H9 (cell line): Measurements from ENCODE around the gene TRMT61A. TPM values are rescaled to one million over a fixed set of nuclear protein-coding genes. Genes with fewer than 3 reads are reported as not detected.

ENCODE experiments used
- DNase-seq: peaks from one replicate; pipeline ENCODE4 v3.0.0-alpha.2; 2017
- H2AFZ ChIP-seq: one replicate; pipeline ENCODE4 v1.6.1; 2013; ENCODE audit warnings: mild to moderate bottlenecking, low read length, control low read depth, moderate library complexity
- H2AK5ac ChIP-seq: 2 replicates; pipeline ENCODE4 v1.6.1; 2013; ENCODE audit warnings: low read length, control low read depth, mixed read lengths; ENCODE audit not compliant: insufficient read length
- H2BK120ac ChIP-seq: one replicate; pipeline ENCODE4 v1.6.1; 2013; ENCODE audit warnings: low read depth, mild to moderate bottlenecking, low read length, control low read depth, inconsistent platforms; ENCODE audit not compliant: poor library complexity, severe bottlenecking
- H2BK12ac ChIP-seq: 2 replicates; pipeline ENCODE4 v1.6.1; 2013; ENCODE audit warnings: low read length, control low read depth, mixed read lengths, low read depth; ENCODE audit not compliant: insufficient read length
- H2BK15ac ChIP-seq: 2 replicates; pipeline ENCODE4 v1.6.1; 2013; ENCODE audit warnings: low read depth, low read length, control low read depth
- H2BK20ac ChIP-seq: one replicate; pipeline ENCODE4 v1.6.1; 2013; ENCODE audit warnings: low read depth, mild to moderate bottlenecking, low read length, control low read depth, inconsistent platforms; ENCODE audit not compliant: poor library complexity, severe bottlenecking
- H2BK5ac ChIP-seq: 2 replicates; pipeline ENCODE4 v1.6.1; 2013; ENCODE audit warnings: low read length, control low read depth, mixed read lengths; ENCODE audit not compliant: insufficient read length
- H3K14ac ChIP-seq: 2 replicates; pipeline ENCODE4 v1.6.1; 2013; ENCODE audit warnings: low read length, control low read depth; ENCODE audit not compliant: insufficient read depth
- H3K18ac ChIP-seq: 2 replicates; pipeline ENCODE4 v1.6.1; 2013; ENCODE audit warnings: low read depth, mild to moderate bottlenecking, mixed read lengths, low read length, control low read depth; ENCODE audit not compliant: insufficient read length
- H3K23ac ChIP-seq: 2 replicates; pipeline ENCODE4 v1.6.1; 2013; ENCODE audit warnings: low read length, control low read depth, mixed read lengths, low read depth; ENCODE audit not compliant: insufficient read length
- H3K23me2 ChIP-seq: 2 replicates; pipeline ENCODE4 v1.6.1; 2013; ENCODE audit warnings: low read depth, mild to moderate bottlenecking, mixed read lengths, low read length, control low read depth; ENCODE audit not compliant: insufficient read length, poor library complexity, severe bottlenecking
- H3K27ac ChIP-seq: 2 replicates; pipeline ENCODE4 v1.5.1; 2013; ENCODE audit warnings: low read length, control low read depth, mixed read lengths, low read depth; ENCODE audit not compliant: insufficient read length
- H3K27me3 ChIP-seq: 2 replicates; pipeline ENCODE4 v1.6.1; 2013; ENCODE audit warnings: low read length, control low read depth, inconsistent platforms; ENCODE audit not compliant: insufficient read depth
- H3K4ac ChIP-seq: 2 replicates; pipeline ENCODE4 v1.6.1; 2013; ENCODE audit warnings: low read depth, mild to moderate bottlenecking, control low read depth, inconsistent platforms, low read length, moderate library complexity
- H3K4me1 ChIP-seq: 2 replicates; pipeline ENCODE4 v1.6.1; 2013; ENCODE audit warnings: low read length, control low read depth, inconsistent platforms; ENCODE audit not compliant: insufficient read depth
- H3K4me2 ChIP-seq: 2 replicates; pipeline ENCODE4 v1.6.1; 2013; ENCODE audit warnings: low read length, control low read depth, mixed read lengths; ENCODE audit not compliant: insufficient read length, insufficient read depth
- H3K56ac ChIP-seq: 2 replicates; pipeline ENCODE4 v1.6.1; 2013; ENCODE audit warnings: low read depth, mild to moderate bottlenecking, mixed read lengths, low read length, control low read depth; ENCODE audit not compliant: insufficient read length
- H3K79me1 ChIP-seq: 2 replicates; pipeline ENCODE4 v1.6.1; 2013; ENCODE audit warnings: low read depth, mild to moderate bottlenecking, moderate library complexity, low read length, control low read depth, inconsistent platforms; ENCODE audit not compliant: insufficient read depth, poor library complexity, severe bottlenecking
- H3K79me2 ChIP-seq: 2 replicates; pipeline ENCODE4 v1.6.1; 2013; ENCODE audit warnings: low read length, control low read depth, inconsistent platforms; ENCODE audit not compliant: insufficient read depth
- H3K9ac ChIP-seq: 2 replicates; pipeline ENCODE4 v1.6.1; 2013; ENCODE audit warnings: low read length, control low read depth, mixed read lengths; ENCODE audit not compliant: insufficient read length; ENCODE audit errors: extremely low read depth
- H3K9me3 ChIP-seq: one replicate; pipeline ENCODE4 v1.6.1; 2013; ENCODE audit warnings: low read depth, low read length, inconsistent platforms; ENCODE audit not compliant: control insufficient read depth
- H3T11ph ChIP-seq: one replicate; pipeline ENCODE4 v1.6.1; 2013; ENCODE audit warnings: mild to moderate bottlenecking, low read length, control low read depth, inconsistent platforms
- H4K20me1 ChIP-seq: one replicate; pipeline ENCODE4 v1.6.1; 2013; ENCODE audit not compliant: control insufficient read depth, insufficient read length, insufficient read depth
- H4K5ac ChIP-seq: 2 replicates; pipeline ENCODE4 v1.6.1; 2013; ENCODE audit warnings: low read depth, mild to moderate bottlenecking, mixed read lengths, low read length, control low read depth; ENCODE audit not compliant: insufficient read length
- H4K8ac ChIP-seq: replicated peaks from 2 replicates; pipeline ENCODE4 v1.6.1; 2013; ENCODE audit warnings: low read length, control low read depth, mixed read lengths, low read depth; ENCODE audit not compliant: insufficient read length
- H4K91ac ChIP-seq: 2 replicates; pipeline ENCODE4 v1.6.1; 2013; ENCODE audit warnings: low read depth, mild to moderate bottlenecking, moderate library complexity, mixed read lengths, low read length, control low read depth; ENCODE audit not compliant: insufficient read length
- H3K27ac Mint-ChIP-seq, 3 experiments: 2 replicates in 2 of 3; 3 replicates in 1 of 3; pipeline ENCODE4 v1.8.0; 2020 to 2021; ENCODE audit warnings: mixed read lengths in 3 of 3, mild to moderate bottlenecking in 1 of 3, moderate library complexity in 1 of 3
- H3K27me3 Mint-ChIP-seq: 2 replicates; pipeline ENCODE4 v1.8.0; 2021; ENCODE audit warnings: low read depth, mild to moderate bottlenecking, moderate library complexity, mixed read lengths
- H3K36me3 Mint-ChIP-seq, 3 experiments: 2 replicates in 2 of 3; 3 replicates in 1 of 3; pipeline ENCODE4 v1.8.0; 2020 to 2021; ENCODE audit warnings: low read depth in 3 of 3, mixed read lengths in 3 of 3; ENCODE audit not compliant: insufficient read depth in 1 of 3
- H3K4me1 Mint-ChIP-seq, 2 experiments: 2 replicates each; pipeline ENCODE4 v1.8.0; 2020; ENCODE audit warnings: mixed read lengths in 2 of 2
- H3K4me3 Mint-ChIP-seq, 2 experiments: 2 replicates in 1 of 2; 3 replicates in 1 of 2; pipeline ENCODE4 v1.8.0; 2020 to 2021; ENCODE audit warnings: mild to moderate bottlenecking in 2 of 2, mixed read lengths in 2 of 2, moderate library complexity in 1 of 2
- H3K9me3 Mint-ChIP-seq, 2 experiments: 2 replicates in 1 of 2; 3 replicates in 1 of 2; pipeline ENCODE4 v1.8.0; 2020; ENCODE audit warnings: mild to moderate bottlenecking in 2 of 2, mixed read lengths in 2 of 2, moderate library complexity in 1 of 2
- CTCF ChIP-seq: fragments of 200-600 bp; sonication (generic); conservative IDR thresholded peaks from 3 replicates; pipeline ENCODE4 v1.8.0; 2021; ENCODE audit warnings: antibody characterized with exemption, mild to moderate bottlenecking
- whole genome bisulfite sequencing: extraction: QIAGEN DNeasy Blood & Tissue Kit; methylation state at CpG from one replicate; pipeline ENCODE4 v1.1.7; 2013; ENCODE audit warnings: missing lambda C conversion rate, low lambda C conversion rate, mixed read lengths; ENCODE audit not compliant: insufficient read length; ENCODE audit errors: extremely low coverage; 5-methylcytosine and 5-hydroxymethylcytosine counted together
- total RNA-seq: library from RNA; stranded (reverse); gene quantifications from 2 replicates; pipeline ENCODE4 v1.2.1, GENCODE V29; 2021

TRMT61A gene
- total RNA-seq, 1 experiment from 2014 or later = 21.9 TPM

- H2BK5ac ChIP-seq = no peak overlapping the region
- no peak overlapping the region for H3K56ac ChIP-seq
- H3K4me1 Mint-ChIP-seq = peaks cover 6 to 11% of the 10 kb centered on the region in 2 experiments
- no peak overlapping the region for H4K91ac ChIP-seq
- no peaks in the 10 kb centered on the region; the same call in 1 of the 2 replicates for H3K4me1 ChIP-seq
- H3K27ac ChIP-seq = no peak overlapping the region
- peaks cover 8% of the 10 kb centered on the region for H3K23me2 ChIP-seq
- H3K27me3 Mint-ChIP-seq = peaks cover 5% of the 10 kb centered on the region
- H3T11ph ChIP-seq = no peak overlapping the region
- no peak overlapping the region for H2AK5ac ChIP-seq
- no peak overlapping the region for H2BK20ac ChIP-seq
- H2BK15ac ChIP-seq = no peak overlapping the region
- TF ChIP-seq CTCF = no peak
- H3K9ac ChIP-seq = no peak overlapping the region
- H3K79me2 ChIP-seq = peaks cover 10% of the 10 kb centered on the region; the same call in 1 of the 2 replicates
- no peak overlapping the region for H3K14ac ChIP-seq
- no peak overlapping the region for H2BK120ac ChIP-seq
- H3K9me3 Mint-ChIP-seq = no peaks in the 10 kb centered on the region; a peak in 1 of 5 replicates
- H4K8ac ChIP-seq = no peak overlapping the region
- H4K5ac ChIP-seq = no peak overlapping the region
- WGBS = no CpG with 5 or more reads among the region's 25 CpGs
- no peaks in the 10 kb centered on the region for H3K27me3 ChIP-seq
- H3K4ac ChIP-seq = no peak overlapping the region
- H3K9me3 ChIP-seq = no peaks in the 10 kb centered on the region
- no peak overlapping the region for H3K27ac Mint-ChIP-seq
- H2AFZ ChIP-seq = no peak overlapping the region
- no peak overlapping the region for H3K18ac ChIP-seq
- H3K23ac ChIP-seq = no peak overlapping the region
- H4K20me1 ChIP-seq = peaks cover 4% of the 10 kb centered on the region
- H3K36me3 Mint-ChIP-seq = peaks cover 0 to 10% (median 4%) of the 10 kb centered on the region in 3 experiments; a peak in 5 of 7 replicates
- no peak overlapping the region for H3K4me2 ChIP-seq
- no peak overlapping the region for H3K4me3 Mint-ChIP-seq
- DNase-seq = no peak
- no peak overlapping the region for H2BK12ac ChIP-seq
- H3K79me1 ChIP-seq = peaks cover 13% of the 10 kb centered on the region
These were observed 5.1 kb downstream of the TRMT61A start for GRCh38 chr14:103533999-103534575.
